ENCODE data around the gene AGR2.

DNA sequence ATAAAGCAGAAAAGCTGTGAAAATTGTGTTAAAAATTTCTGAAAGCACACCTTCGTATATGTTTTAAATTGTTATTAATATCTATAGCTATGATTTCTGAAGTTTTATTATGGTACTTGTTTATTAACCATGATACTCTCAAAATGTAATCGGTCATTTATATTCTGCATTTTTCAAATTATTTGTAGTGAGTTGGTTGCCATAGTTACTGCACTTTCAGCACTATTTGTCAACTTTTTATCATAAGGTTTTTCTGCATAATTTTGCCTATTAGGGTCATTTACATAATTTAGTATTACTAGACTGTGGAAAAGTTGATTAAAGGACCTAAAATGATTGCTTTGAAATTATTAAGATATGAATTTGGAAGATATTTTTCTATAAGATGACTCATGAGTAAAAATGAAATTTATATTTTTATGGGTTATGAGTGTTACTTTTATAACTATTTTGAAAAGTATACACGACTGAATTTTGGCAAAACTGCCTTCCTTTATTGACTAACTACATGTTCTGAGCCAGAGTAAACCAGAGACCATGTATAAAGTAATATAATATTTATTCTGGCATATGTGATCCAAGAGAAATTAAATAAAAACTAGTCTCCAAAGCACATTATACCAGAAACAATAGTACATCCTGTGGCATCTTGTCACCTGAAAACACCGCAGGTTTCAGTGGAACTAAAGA, 7.9 kb upstream of the AGR2 start:
- TF ChIP-seq, protein P1, sequence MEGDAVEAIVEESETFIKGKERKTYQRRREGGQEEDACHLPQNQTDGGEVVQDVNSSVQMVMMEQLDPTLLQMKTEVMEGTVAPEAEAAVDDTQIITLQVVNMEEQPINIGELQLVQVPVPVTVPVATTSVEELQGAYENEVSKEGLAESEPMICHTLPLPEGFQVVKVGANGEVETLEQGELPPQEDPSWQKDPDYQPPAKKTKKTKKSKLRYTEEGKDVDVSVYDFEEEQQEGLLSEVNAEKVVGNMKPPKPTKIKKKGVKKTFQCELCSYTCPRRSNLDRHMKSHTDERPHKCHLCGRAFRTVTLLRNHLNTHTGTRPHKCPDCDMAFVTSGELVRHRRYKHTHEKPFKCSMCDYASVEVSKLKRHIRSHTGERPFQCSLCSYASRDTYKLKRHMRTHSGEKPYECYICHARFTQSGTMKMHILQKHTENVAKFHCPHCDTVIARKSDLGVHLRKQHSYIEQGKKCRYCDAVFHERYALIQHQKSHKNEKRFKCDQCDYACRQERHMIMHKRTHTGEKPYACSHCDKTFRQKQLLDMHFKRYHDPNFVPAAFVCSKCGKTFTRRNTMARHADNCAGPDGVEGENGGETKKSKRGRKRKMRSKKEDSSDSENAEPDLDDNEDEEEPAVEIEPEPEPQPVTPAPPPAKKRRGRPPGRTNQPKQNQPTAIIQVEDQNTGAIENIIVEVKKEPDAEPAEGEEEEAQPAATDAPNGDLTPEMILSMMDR (IDR thresholded peaks at IDR 0.05), result no peak
- no peak for TF ChIP-seq POLR2A (IDR thresholded peaks at IDR 0.05)

All from uterus (tissue), 2 donors.